ENCODE results near the gene IRAK3. TPM values are rescaled to one million over a fixed set of nuclear protein-coding genes. Genes with fewer than 3 reads are reported as not detected.

The IRAK3 gene
- total and polyA plus RNA-seq, 11 donors, result 2.2 to 11.4 (median 4.7) TPM

- H3K27ac ChIP-seq, result no peak overlapping the region
- no peak for TF ChIP-seq POLR2A (IDR thresholded peaks at IDR 0.05)
- TF ChIP-seq, protein P1, sequence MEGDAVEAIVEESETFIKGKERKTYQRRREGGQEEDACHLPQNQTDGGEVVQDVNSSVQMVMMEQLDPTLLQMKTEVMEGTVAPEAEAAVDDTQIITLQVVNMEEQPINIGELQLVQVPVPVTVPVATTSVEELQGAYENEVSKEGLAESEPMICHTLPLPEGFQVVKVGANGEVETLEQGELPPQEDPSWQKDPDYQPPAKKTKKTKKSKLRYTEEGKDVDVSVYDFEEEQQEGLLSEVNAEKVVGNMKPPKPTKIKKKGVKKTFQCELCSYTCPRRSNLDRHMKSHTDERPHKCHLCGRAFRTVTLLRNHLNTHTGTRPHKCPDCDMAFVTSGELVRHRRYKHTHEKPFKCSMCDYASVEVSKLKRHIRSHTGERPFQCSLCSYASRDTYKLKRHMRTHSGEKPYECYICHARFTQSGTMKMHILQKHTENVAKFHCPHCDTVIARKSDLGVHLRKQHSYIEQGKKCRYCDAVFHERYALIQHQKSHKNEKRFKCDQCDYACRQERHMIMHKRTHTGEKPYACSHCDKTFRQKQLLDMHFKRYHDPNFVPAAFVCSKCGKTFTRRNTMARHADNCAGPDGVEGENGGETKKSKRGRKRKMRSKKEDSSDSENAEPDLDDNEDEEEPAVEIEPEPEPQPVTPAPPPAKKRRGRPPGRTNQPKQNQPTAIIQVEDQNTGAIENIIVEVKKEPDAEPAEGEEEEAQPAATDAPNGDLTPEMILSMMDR (IDR thresholded peaks at IDR 0.05), result no peak
- H3K36me3 ChIP-seq, result no peaks in the 10 kb centered on the region
- no peaks in the 10 kb centered on the region for H3K9me3 ChIP-seq
- no peak overlapping the region for H3K4me3 ChIP-seq
- H3K27me3 ChIP-seq, result peaks cover 0 to 8% (median 0%) of the 10 kb centered on the region in 9 donors
- WGBS, 4 donors, result 60 to 62% (median 60%) methylated on average over 3 of the region's 3 CpGs
- DNase-seq (no peak), ATAC-seq (no peak)
- peaks cover 0 to 21% (median 0%) of the 10 kb centered on the region in 12 donors for H3K4me1 ChIP-seq
- intact Hi-C loops (cut with DNase I), result loop anchor here in 7 of 10 donors (5.0 to 10.0 kb wide), 5 partner anchors 135 to 582 kb away; no protein-coding TSS in a partner anchor
These were observed 83.6 kb downstream of the IRAK3 start for GRCh38 chr12:66272650-66273049.

GRCh38 chr12:66273147-66273546 lies 84.1 kb downstream of the IRAK3 start:
- no peak for DNase-seq
- no peaks in the 10 kb centered on the region for H3K36me3 ChIP-seq
- H3K27me3 ChIP-seq, result peaks cover 0 to 8% (median 0%) of the 10 kb centered on the region in 9 donors
- no peak overlapping the region for H3K4me3 ChIP-seq
- intact Hi-C loops (cut with DNase I), result loop anchor here in 7 of 10 donors (5.0 to 10.0 kb wide), 5 partner anchors 134 to 582 kb away; no protein-coding TSS in a partner anchor
- no peaks in the 10 kb centered on the region for H3K9me3 ChIP-seq
- H3K27ac ChIP-seq, result no peak overlapping the region
- no peak for ATAC-seq
- WGBS, 4 donors, result 64 to 92% (median 72%) methylated on average over 1 of the region's 1 CpG
- H3K4me1 ChIP-seq, result peaks cover 0 to 16% (median 0%) of the 10 kb centered on the region in 12 donors
- TF ChIP-seq POLR2A (IDR thresholded peaks at IDR 0.05), result no peak
- TF ChIP-seq, protein P1 (IDR thresholded peaks at IDR 0.05), result no peak

DNA sequence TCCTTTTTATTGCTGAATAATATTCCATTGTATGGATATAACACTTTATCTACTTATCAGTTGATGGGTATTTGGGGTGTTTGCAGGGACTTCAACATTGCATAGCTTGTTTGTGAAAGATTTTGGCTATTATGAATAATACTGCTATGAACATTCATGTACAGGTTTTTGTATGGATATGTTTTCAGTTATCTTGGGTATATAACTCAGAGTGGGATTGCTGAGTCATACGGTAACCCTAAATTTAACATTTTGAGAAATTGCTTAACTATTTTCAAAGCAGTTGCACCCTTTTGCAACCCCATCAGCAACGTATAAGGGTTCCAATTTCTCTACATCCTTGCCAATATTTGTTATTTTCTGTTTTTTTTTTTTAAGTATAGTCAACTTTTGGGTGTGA lies 86.0 kb downstream of the IRAK3 start:
- peaks cover 0 to 5% (median 0%) of the 10 kb centered on the region in 9 donors for H3K27me3 ChIP-seq
- 67 to 71% (median 69%) methylated on average over 2 of the region's 2 CpGs for WGBS, 4 donors
- no peaks in the 10 kb centered on the region for H3K9me3 ChIP-seq
- TF ChIP-seq, protein P1 (IDR thresholded peaks at IDR 0.05), result no peak
- no peak for TF ChIP-seq POLR2A (IDR thresholded peaks at IDR 0.05)
- H3K27ac ChIP-seq, result no peak overlapping the region
- H3K4me1 ChIP-seq, result peaks cover 0 to 10% (median 0%) of the 10 kb centered on the region in 12 donors
- DNase-seq, result no peak
- intact Hi-C loops (cut with DNase I), result loop anchor here in 6 of 10 donors (5.0 to 10.0 kb wide), 5 partner anchors 132 to 580 kb away; no protein-coding TSS in a partner anchor
- no peak overlapping the region for H3K4me3 ChIP-seq
- H3K36me3 ChIP-seq, result no peaks in the 10 kb centered on the region
- no peak for ATAC-seq

- Histone ChIP-seq H3K4me1 (peaks cover 0 to 16% (median 0%) of the 10 kb centered on the region in 12 donors), H3K36me3 (no peaks in the 10 kb centered on the region), H3K27ac (no peak overlapping the region), H3K4me3 (no peak overlapping the region), H3K27me3 (peaks cover 0 to 5% (median 0%) of the 10 kb centered on the region in 9 donors), H3K9me3 (no peaks in the 10 kb centered on the region)
- 43 to 57% (median 49%) methylated on average over 3 of the region's 3 CpGs for WGBS, 4 donors
- no peak for DNase-seq
- TF ChIP-seq, protein P1 (IDR thresholded peaks at IDR 0.05), result peak; percentile 25 to 60 (median 42)
- TF ChIP-seq POLR2A (IDR thresholded peaks at IDR 0.05), result no peak
- no peak for ATAC-seq
- intact Hi-C loops (cut with DNase I), result loop anchor here in 6 of 10 donors (5.0 to 10.0 kb wide), 5 partner anchors 128 to 576 kb away; no protein-coding TSS in a partner anchor
These were observed 90.2 kb downstream of the IRAK3 start for GRCh38 chr12:66279123-66279712.
